HG02763 (cell line): ENCODE data around the gene CEP112.
"Not testable (repeated sequence)": the region's sequence is repeated elsewhere in the genome, so short reads cannot be mapped to it uniquely, and the experiment has no call there.

Experiments used
- ATAC-seq: cut with Tn5 transposase; IDR thresholded peaks from one replicate; pipeline ENCODE4 v1.9.1; 2021; ENCODE audit warnings: mild to moderate bottlenecking, moderate library complexity; ENCODE audit not compliant: unreplicated experiment

The CEP112 gene

GRCh38 chr17:65850486-65850885 lies 341.4 kb downstream of the CEP112 start:
- ATAC-seq = no peak

- no peak for ATAC-seq
Measured at GRCh38 chr17:65848751-65849150, 343.2 kb downstream of the CEP112 start.

GRCh38 chr17:65841089-65841488 lies 350.8 kb downstream of the CEP112 start:
- ATAC-seq = no peak

- ATAC-seq = not testable (repeated sequence)
Measured at GRCh38 chr17:65837232-65837631, 354.7 kb downstream of the CEP112 start.

GRCh38 chr17:65833214-65833613 lies 358.7 kb downstream of the CEP112 start:
- no peak for ATAC-seq

GRCh38 chr17:65830356-65830755 lies 361.6 kb downstream of the CEP112 start:
- no peak for ATAC-seq

GRCh38 chr17:65826577-65826976 lies 365.4 kb downstream of the CEP112 start:
- ATAC-seq = not testable (repeated sequence)

- ATAC-seq = no peak
Measured at GRCh38 chr17:65824901-65825300, 367.0 kb downstream of the CEP112 start.

GRCh38 chr17:65823713-65824112 lies 368.2 kb downstream of the CEP112 start:
- no peak for ATAC-seq

- no peak for ATAC-seq
Measured at GRCh38 chr17:65820811-65821210, 371.1 kb downstream of the CEP112 start.

- no peak for ATAC-seq
Measured at GRCh38 chr17:65820306-65820705, 371.6 kb downstream of the CEP112 start.

- ATAC-seq = no peak
Measured at GRCh38 chr17:65819810-65820209, 372.1 kb downstream of the CEP112 start.

GRCh38 chr17:65817951-65818350 lies 374.0 kb downstream of the CEP112 start:
- no peak for ATAC-seq

- ATAC-seq = no peak
Measured at GRCh38 chr17:65814418-65814817, 377.5 kb downstream of the CEP112 start.

- ATAC-seq = no peak
Measured at GRCh38 chr17:65813306-65813705, 378.6 kb downstream of the CEP112 start.

- no peak for ATAC-seq
Measured at GRCh38 chr17:65811043-65811442, 380.9 kb downstream of the CEP112 start.

- no peak for ATAC-seq
Measured at GRCh38 chr17:65809366-65809765, 382.6 kb downstream of the CEP112 start.

- ATAC-seq = not testable (repeated sequence)
Measured at GRCh38 chr17:65808566-65808965, 383.4 kb downstream of the CEP112 start.

- ATAC-seq = no peak
Measured at GRCh38 chr17:65807361-65807760, 384.6 kb downstream of the CEP112 start.

- ATAC-seq = no peak
Measured at GRCh38 chr17:65801513-65801912, 390.4 kb downstream of the CEP112 start.

GRCh38 chr17:65800655-65801054 lies 391.3 kb downstream of the CEP112 start:
- no peak for ATAC-seq

- ATAC-seq = no peak
Measured at GRCh38 chr17:65799869-65800268, 392.1 kb downstream of the CEP112 start.

- no peak for ATAC-seq
Measured at GRCh38 chr17:65799454-65799853, 392.5 kb downstream of the CEP112 start.

GRCh38 chr17:65797809-65798208 lies 394.1 kb downstream of the CEP112 start:
- no peak for ATAC-seq
